ENCODE data around the gene SH2D4B.

- TF ChIP-seq EZH2phosphoT487 (IDR thresholded peaks at IDR 0.05; ENCODE audit: borderline replicate concordance, low read depth, low read length): no peak
- TF ChIP-seq CTCF (conservative IDR thresholded peaks at IDR 0.05; ENCODE audit: low read length): no peak
Observed at GRCh38 chr10:80519936-80520650, 17.6 kb upstream of the SH2D4B start.

Measured in OCI-LY7 (cell line).